ENCODE measurements around the gene CD81. TPM values are rescaled to one million over a fixed set of nuclear protein-coding genes. Genes with fewer than 3 reads are reported as not detected.

CD81 gene
- total RNA-seq, 1 donor from 2014 or later: 801 TPM

- H3K27ac ChIP-seq: no peak overlapping the region
- no peaks in the 10 kb centered on the region for H3K9me3 ChIP-seq
- H3K4me1 ChIP-seq: no peaks in the 10 kb centered on the region
- no peak overlapping the region for H3K4me3 ChIP-seq
- TF ChIP-seq CTCF (IDR thresholded peaks at IDR 0.05): no peak
- DNase-seq (ENCODE audit: low spot score in 2 of 2): no peak
- H3K27me3 ChIP-seq: no peaks in the 10 kb centered on the region
- intact Hi-C loops (cut with DNase I): no loop called here
- no peaks in the 10 kb centered on the region for H3K36me3 ChIP-seq
Measured at GRCh38 chr11:2410616-2411015, 33.5 kb downstream of the CD81 start.

- Histone ChIP-seq H3K9me3 (no peaks in the 10 kb centered on the region), H3K27me3 (no peaks in the 10 kb centered on the region), H3K36me3 (no peaks in the 10 kb centered on the region), H3K27ac (no peak overlapping the region), H3K4me3 (no peak overlapping the region), H3K4me1 (no peaks in the 10 kb centered on the region)
- intact Hi-C loops (cut with DNase I): no loop called here
- no peak for TF ChIP-seq CTCF (IDR thresholded peaks at IDR 0.05)
- DNase-seq (ENCODE audit: low spot score in 2 of 2): no peak
Measured at GRCh38 chr11:2411446-2412305, 34.6 kb downstream of the CD81 start.

GRCh38 chr11:2412323-2412722, 35.2 kb downstream of the CD81 start:
- H3K36me3 ChIP-seq: no peaks in the 10 kb centered on the region
- H3K27ac ChIP-seq: no peak overlapping the region
- no peak for TF ChIP-seq CTCF (IDR thresholded peaks at IDR 0.05)
- no peaks in the 10 kb centered on the region for H3K4me1 ChIP-seq
- H3K4me3 ChIP-seq: no peak overlapping the region
- no peaks in the 10 kb centered on the region for H3K9me3 ChIP-seq
- DNase-seq (ENCODE audit: low spot score in 2 of 2): no peak
- no peaks in the 10 kb centered on the region for H3K27me3 ChIP-seq
- intact Hi-C loops (cut with DNase I): no loop called here

GRCh38 chr11:2413742-2414579, 36.9 kb downstream of the CD81 start:
- intact Hi-C loops (cut with DNase I): no loop called here

GRCh38 chr11:2414616-2415015, 37.5 kb downstream of the CD81 start:
- Histone ChIP-seq H3K4me1 (no peaks in the 10 kb centered on the region), H3K36me3 (no peaks in the 10 kb centered on the region), H3K9me3 (no peaks in the 10 kb centered on the region), H3K4me3 (no peak overlapping the region), H3K27ac (no peak overlapping the region), H3K27me3 (no peaks in the 10 kb centered on the region)
- intact Hi-C loops (cut with DNase I): no loop called here
- no peak for TF ChIP-seq CTCF (IDR thresholded peaks at IDR 0.05)
- DNase-seq (ENCODE audit: low spot score in 2 of 2): no peak

More at GRCh38 chr11:2413742-2414579, 36.9 kb downstream of the CD81 start:
- no peak for DNase-seq (ENCODE audit: low spot score in 2 of 2)
- no peaks in the 10 kb centered on the region for H3K36me3 ChIP-seq
- TF ChIP-seq CTCF (IDR thresholded peaks at IDR 0.05): no peak
- H3K9me3 ChIP-seq: no peaks in the 10 kb centered on the region
- H3K27ac ChIP-seq: no peak overlapping the region
- H3K4me1 ChIP-seq: no peaks in the 10 kb centered on the region
- H3K27me3 ChIP-seq: no peaks in the 10 kb centered on the region
- no peak overlapping the region for H3K4me3 ChIP-seq
